GM12878 (cell line): Measurements from ENCODE around the gene CHD6. TPM values are rescaled to one million over a fixed set of nuclear protein-coding genes. Genes with fewer than 3 reads are reported as not detected.

ENCODE experiments used
- ATAC-seq: fragments of 200-7000 bp; cut with Tn5 transposase; 3 replicates; pipeline ENCODE4 v1.9.1; 2020; ENCODE audit warnings: mild to moderate bottlenecking, moderate library complexity
- BruUV-seq: library from RNA; stranded (reverse); fragments of 400-500 nt; replicated peaks from 2 replicates; lab custom pipeline; 2021; lab: Mats Ljungman, UMichigan
- CTCF ChIA-PET: fragments of 300-600 bp; sonication (Branson Sonifier 250); formaldehyde crosslinking; extraction: SDS; loops from one replicate; lab custom pipeline; 2021; ENCODE audit warnings: inconsistent platforms; lab: Yijun Ruan, JAX
- POLR2A ChIA-PET: fragments of 350-600 bp; formaldehyde crosslinking; extraction: SDS; loops from one replicate; lab custom pipeline; 2021; ENCODE audit warnings: inconsistent platforms; lab: Charles Lee
- RAD21 ChIA-PET: fragments of 300-600 bp; sonication (Branson Sonifier 250); formaldehyde crosslinking; loops from one replicate; lab custom pipeline; 2023; ENCODE audit warnings: antibody characterized with exemption; ENCODE audit not compliant: unreplicated experiment; lab: Charles Lee
- SMC1A ChIA-PET: fragments of 300-600 bp; sonication (Branson Sonifier 250); formaldehyde crosslinking; loops from one replicate; lab custom pipeline; 2023; ENCODE audit not compliant: unreplicated experiment, uncharacterized antibody; lab: Charles Lee
- DNase-seq: peaks from one replicate; pipeline ENCODE4 v3.0.0-alpha.2; 2011; ENCODE audit warnings: low read depth, low spot score
- FAIRE-seq: peaks from 3 replicates; lab custom pipeline; 2011; peaks lifted over from hg19 to GRCh38; lab: Jason Lieb, UNC
- H2AFZ ChIP-seq: 2 replicates; pipeline ENCODE4 v1.6.0; 2011; ENCODE audit warnings: low read depth, low read length, control low read depth; ENCODE audit not compliant: control insufficient read depth
- H3K27ac ChIP-seq: 2 replicates; pipeline ENCODE4 v1.5.1; 2011; ENCODE audit warnings: control low read depth; ENCODE audit not compliant: control insufficient read depth, insufficient read depth
- H3K27me3 ChIP-seq, 2 experiments: replicated peaks in 1 of 2; 2 replicates each; pipeline versions ENCODE4 v1.6.0 to v1.6.1; 2011; ENCODE audit warnings: low read length in 1 of 2; ENCODE audit not compliant: control insufficient read depth in 2 of 2, insufficient read depth in 2 of 2
- H3K36me3 ChIP-seq, 2 experiments: 2 replicates each; pipeline ENCODE4 v1.5.1; 2011; ENCODE audit warnings: low read length in 1 of 2; ENCODE audit not compliant: control insufficient read depth in 2 of 2, insufficient read depth in 2 of 2
- H3K4me1 ChIP-seq: 2 replicates; pipeline ENCODE4 v1.6.1; 2011; ENCODE audit warnings: mild to moderate bottlenecking, low read length, moderate library complexity, mixed read lengths; ENCODE audit not compliant: control insufficient read depth, insufficient read depth
- H3K4me2 ChIP-seq: 2 replicates; pipeline ENCODE4 v1.6.0; 2011; ENCODE audit warnings: control low read depth; ENCODE audit not compliant: control insufficient read depth, insufficient read depth
- H3K4me3 ChIP-seq: fragments of 200-600 bp; sonication (generic); 2 replicates; pipeline ENCODE4 v1.5.1; 2016
- H3K79me2 ChIP-seq: 2 replicates; pipeline ENCODE4 v1.6.0; 2011; ENCODE audit warnings: low read length; ENCODE audit not compliant: control insufficient read depth, insufficient read depth
- H3K9ac ChIP-seq: 2 replicates; pipeline ENCODE4 v1.8.0; 2011; ENCODE audit warnings: low read length, control low read depth, mixed read lengths; ENCODE audit not compliant: control insufficient read depth, insufficient read depth
- H3K9me3 ChIP-seq: replicated peaks from 3 replicates; pipeline ENCODE4 v1.5.1; 2011; ENCODE audit warnings: mild to moderate bottlenecking, low read length; ENCODE audit not compliant: control insufficient read depth, insufficient read depth
- H4K20me1 ChIP-seq: 2 replicates; pipeline ENCODE4 v1.6.0; 2011; ENCODE audit not compliant: control insufficient read depth, insufficient read depth
- ASH2L ChIP-seq: fragments of 300-600, 200-600 bp; sonication (generic); IDR thresholded peaks from 2 replicates; pipeline ENCODE4 v1.6.1; 2017; ENCODE audit warnings: low read depth, mild to moderate bottlenecking, borderline replicate concordance
- BACH1 ChIP-seq: fragments of 450-650 bp; IDR thresholded peaks from 2 replicates; pipeline ENCODE4 v1.6.1; 2017; ENCODE audit warnings: mild to moderate bottlenecking, borderline replicate concordance
- FOXK2 ChIP-seq: fragments of 450-650 bp; IDR thresholded peaks from 2 replicates; pipeline ENCODE4 v1.6.1; 2017; ENCODE audit warnings: mild to moderate bottlenecking, moderate library complexity
- IKZF1 ChIP-seq: fragments of 450-650 bp; conservative IDR thresholded peaks from 2 replicates; pipeline ENCODE4 v1.6.1; 2017; ENCODE audit warnings: antibody characterized with exemption, mild to moderate bottlenecking
- SMAD5 ChIP-seq: IDR thresholded peaks from 2 replicates; pipeline ENCODE4 v1.6.1; 2016; ENCODE audit warnings: antibody characterized with exemption, low read depth
- SREBF2 ChIP-seq: IDR thresholded peaks from 2 replicates; pipeline ENCODE4 v1.6.1; 2012; ENCODE audit warnings: mild to moderate bottlenecking, low read length
- TARDBP ChIP-seq: IDR thresholded peaks from 2 replicates; pipeline ENCODE4 v1.6.1; 2016; ENCODE audit warnings: borderline replicate concordance
- WGBS: methylation state at CpG from one replicate; pipeline ENCODE4 v1.1.6; 2016; ENCODE audit warnings: low lambda C conversion rate; ENCODE audit not compliant: insufficient replicate concordance, insufficient coverage; ENCODE audit errors: missing lambda C conversion rate; 5-methylcytosine and 5-hydroxymethylcytosine counted together
- in situ Hi-C: fragments of 300-500 bp; cut with MboI; formaldehyde crosslinking; loops from 9 replicates; pipeline ENCODE4 v1.14.3; 2018; ENCODE audit warnings: mixed read lengths
- intact Hi-C: fragments of 100-400 bp; cut with micrococcal nuclease; formaldehyde crosslinking; loops from one replicate; pipeline ENCODE4 v1.14.2; 2022; ENCODE audit not compliant: unreplicated experiment
- polyA plus RNA-seq, 11 experiments: library from polyadenylated mRNA; depleted of rRNA in 4 of 11; unstranded in 6 of 11; stranded (reverse) in 5 of 11; fragments of >200 nt; fragmentation: Nextera tagmentation in 4 of 11; fragmentation: Illumina TruSeq in 1 of 11; extraction: Ambion mirVana in 4 of 11; extraction: Trizol in 1 of 11; gene quantifications; 1 replicate in 1 of 11; 2 replicates in 10 of 11; pipeline versions ENCODE4 v1.2.1 to v1.2.3, GENCODE V29; 2011 to 2016; ENCODE audit warnings: inconsistent platforms in 2 of 11, missing spikeins in 2 of 11, low read depth in 1 of 11
- total RNA-seq, 4 experiments: library from RNA; depleted of rRNA in 3 of 4; stranded (reverse); fragments of >200 nt in 3 of 4; fragmentation: Illumina TruSeq in 1 of 4; extraction: Trizol in 1 of 4; gene quantifications; 2 replicates each; pipeline versions ENCODE4 v1.2.1 to v1.2.3, GENCODE V29; 2013 to 2021
- TF ChIP-seq, protein P1 (sequence below): IDR thresholded peaks from 2 replicates; pipeline ENCODE4 v1.6.1; 2011; ENCODE audit warnings: low read depth, low read length, improper control_type of control experiment, borderline replicate concordance
- TF ChIP-seq, protein P2 (sequence below): fragments of 450-650 bp; IDR thresholded peaks from 2 replicates; pipeline ENCODE4 v1.6.1; 2016; ENCODE audit warnings: mild to moderate bottlenecking
- TF ChIP-seq, protein P3 (sequence below): fragments of 450-650 bp; IDR thresholded peaks from 2 replicates; pipeline ENCODE4 v1.6.1; 2018; ENCODE audit warnings: mild to moderate bottlenecking, low read depth, moderate library complexity; ENCODE audit not compliant: partially characterized antibody
- TF ChIP-seq, protein P4 (sequence below): fragments of 450-650 bp; conservative IDR thresholded peaks from 2 replicates; pipeline ENCODE4 v1.6.1; 2017; ENCODE audit warnings: mild to moderate bottlenecking, moderate library complexity

CHD6 gene
- total and polyA plus RNA-seq, 10 of the 15 experiments (the other 5 are each of a cell fraction or from before 2014, with no cell fraction given) = 4.3 to 25.5 (median 17.1) TPM

DNA sequence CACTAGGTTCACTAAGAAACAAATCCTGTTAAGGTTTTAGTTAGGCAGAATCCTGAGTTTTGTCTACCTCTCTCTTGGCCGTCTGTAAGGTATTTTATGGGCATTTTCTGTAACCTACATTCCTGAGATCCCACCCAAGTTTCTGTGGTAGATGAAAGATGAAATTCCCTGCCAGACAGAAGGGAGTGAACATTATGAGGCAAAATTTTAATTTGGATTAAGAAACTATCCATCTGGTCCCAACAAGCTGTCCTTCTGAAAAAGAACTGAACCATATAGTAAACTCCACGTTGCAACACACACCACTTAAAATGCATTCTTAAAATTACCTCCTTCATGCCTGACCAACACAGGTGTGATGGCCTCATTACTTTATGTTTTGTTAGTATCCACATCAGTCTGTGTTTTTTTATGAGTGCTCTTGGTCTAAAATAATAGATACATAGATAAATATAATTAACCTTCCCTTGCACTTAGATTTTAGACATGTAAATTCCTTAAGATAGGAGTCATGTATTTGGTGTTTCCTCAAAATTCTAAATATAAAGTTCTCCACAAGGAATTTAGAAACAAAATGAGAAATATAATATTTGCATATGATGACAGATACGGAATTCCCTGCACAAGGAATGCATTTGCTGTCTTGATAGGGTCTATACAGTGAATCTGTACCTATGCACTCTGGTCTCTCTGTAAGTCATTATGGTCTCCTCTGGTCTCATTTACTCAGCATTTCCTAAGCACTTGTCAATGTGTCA lies 86.5 kb downstream of the CHD6 start:
- no peak overlapping the region for H3K4me3 ChIP-seq
- TF ChIP-seq, protein P1, sequence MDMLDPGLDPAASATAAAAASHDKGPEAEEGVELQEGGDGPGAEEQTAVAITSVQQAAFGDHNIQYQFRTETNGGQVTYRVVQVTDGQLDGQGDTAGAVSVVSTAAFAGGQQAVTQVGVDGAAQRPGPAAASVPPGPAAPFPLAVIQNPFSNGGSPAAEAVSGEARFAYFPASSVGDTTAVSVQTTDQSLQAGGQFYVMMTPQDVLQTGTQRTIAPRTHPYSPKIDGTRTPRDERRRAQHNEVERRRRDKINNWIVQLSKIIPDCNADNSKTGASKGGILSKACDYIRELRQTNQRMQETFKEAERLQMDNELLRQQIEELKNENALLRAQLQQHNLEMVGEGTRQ = no peak
- TF ChIP-seq, protein P2, sequence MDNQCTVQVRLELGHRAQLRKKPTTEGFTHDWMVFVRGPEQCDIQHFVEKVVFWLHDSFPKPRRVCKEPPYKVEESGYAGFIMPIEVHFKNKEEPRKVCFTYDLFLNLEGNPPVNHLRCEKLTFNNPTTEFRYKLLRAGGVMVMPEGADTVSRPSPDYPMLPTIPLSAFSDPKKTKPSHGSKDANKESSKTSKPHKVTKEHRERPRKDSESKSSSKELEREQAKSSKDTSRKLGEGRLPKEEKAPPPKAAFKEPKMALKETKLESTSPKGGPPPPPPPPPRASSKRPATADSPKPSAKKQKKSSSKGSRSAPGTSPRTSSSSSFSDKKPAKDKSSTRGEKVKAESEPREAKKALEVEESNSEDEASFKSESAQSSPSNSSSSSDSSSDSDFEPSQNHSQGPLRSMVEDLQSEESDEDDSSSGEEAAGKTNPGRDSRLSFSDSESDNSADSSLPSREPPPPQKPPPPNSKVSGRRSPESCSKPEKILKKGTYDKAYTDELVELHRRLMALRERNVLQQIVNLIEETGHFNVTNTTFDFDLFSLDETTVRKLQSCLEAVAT = no peak
- no peak for TF ChIP-seq TARDBP
- no peak for TF ChIP-seq BACH1
- no peak for TF ChIP-seq SMAD5
- TF ChIP-seq FOXK2 = no peak
- TF ChIP-seq, protein P3, sequence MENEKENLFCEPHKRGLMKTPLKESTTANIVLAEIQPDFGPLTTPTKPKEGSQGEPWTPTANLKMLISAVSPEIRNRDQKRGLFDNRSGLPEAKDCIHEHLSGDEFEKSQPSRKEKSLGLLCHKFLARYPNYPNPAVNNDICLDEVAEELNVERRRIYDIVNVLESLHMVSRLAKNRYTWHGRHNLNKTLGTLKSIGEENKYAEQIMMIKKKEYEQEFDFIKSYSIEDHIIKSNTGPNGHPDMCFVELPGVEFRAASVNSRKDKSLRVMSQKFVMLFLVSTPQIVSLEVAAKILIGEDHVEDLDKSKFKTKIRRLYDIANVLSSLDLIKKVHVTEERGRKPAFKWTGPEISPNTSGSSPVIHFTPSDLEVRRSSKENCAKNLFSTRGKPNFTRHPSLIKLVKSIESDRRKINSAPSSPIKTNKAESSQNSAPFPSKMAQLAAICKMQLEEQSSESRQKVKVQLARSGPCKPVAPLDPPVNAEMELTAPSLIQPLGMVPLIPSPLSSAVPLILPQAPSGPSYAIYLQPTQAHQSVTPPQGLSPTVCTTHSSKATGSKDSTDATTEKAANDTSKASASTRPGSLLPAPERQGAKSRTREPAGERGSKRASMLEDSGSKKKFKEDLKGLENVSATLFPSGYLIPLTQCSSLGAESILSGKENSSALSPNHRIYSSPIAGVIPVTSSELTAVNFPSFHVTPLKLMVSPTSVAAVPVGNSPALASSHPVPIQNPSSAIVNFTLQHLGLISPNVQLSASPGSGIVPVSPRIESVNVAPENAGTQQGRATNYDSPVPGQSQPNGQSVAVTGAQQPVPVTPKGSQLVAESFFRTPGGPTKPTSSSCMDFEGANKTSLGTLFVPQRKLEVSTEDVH = no peak
- TF ChIP-seq, protein P4, sequence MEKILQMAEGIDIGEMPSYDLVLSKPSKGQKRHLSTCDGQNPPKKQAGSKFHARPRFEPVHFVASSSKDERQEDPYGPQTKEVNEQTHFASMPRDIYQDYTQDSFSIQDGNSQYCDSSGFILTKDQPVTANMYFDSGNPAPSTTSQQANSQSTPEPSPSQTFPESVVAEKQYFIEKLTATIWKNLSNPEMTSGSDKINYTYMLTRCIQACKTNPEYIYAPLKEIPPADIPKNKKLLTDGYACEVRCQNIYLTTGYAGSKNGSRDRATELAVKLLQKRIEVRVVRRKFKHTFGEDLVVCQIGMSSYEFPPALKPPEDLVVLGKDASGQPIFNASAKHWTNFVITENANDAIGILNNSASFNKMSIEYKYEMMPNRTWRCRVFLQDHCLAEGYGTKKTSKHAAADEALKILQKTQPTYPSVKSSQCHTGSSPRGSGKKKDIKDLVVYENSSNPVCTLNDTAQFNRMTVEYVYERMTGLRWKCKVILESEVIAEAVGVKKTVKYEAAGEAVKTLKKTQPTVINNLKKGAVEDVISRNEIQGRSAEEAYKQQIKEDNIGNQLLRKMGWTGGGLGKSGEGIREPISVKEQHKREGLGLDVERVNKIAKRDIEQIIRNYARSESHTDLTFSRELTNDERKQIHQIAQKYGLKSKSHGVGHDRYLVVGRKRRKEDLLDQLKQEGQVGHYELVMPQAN = no peak
- TF ChIP-seq IKZF1 = no peak
- TF ChIP-seq SREBF2 = no peak
- no peak for TF ChIP-seq ASH2L
- ChIA-PET CTCF (no interaction called here), POLR2A (no interaction called here), SMC1A (no interaction called here), RAD21 (no interaction called here)
- ATAC-seq (no peak), FAIRE-seq (no peak), DNase-seq (no peak)
- H3K27ac ChIP-seq = no peak overlapping the region
- BruUV-seq = no TSS peak
- H2AFZ ChIP-seq = no peak overlapping the region
- peaks cover 4 to 24% of the 10 kb centered on the region in 2 experiments; a peak in 3 of 4 replicates for H3K36me3 ChIP-seq
- in situ Hi-C loops = no loop called here
- no peaks in the 10 kb centered on the region for H3K9me3 ChIP-seq
- H3K4me2 ChIP-seq = no peak overlapping the region
- no peaks in the 10 kb centered on the region for H3K27me3 ChIP-seq
- intact Hi-C loops = no loop called here
- no peaks in the 10 kb centered on the region; the same call in 1 of the 2 replicates for H3K79me2 ChIP-seq
- H3K9ac ChIP-seq = no peak overlapping the region
- H4K20me1 ChIP-seq = no peaks in the 10 kb centered on the region
- no peaks in the 10 kb centered on the region for H3K4me1 ChIP-seq
- 98% methylated on average over 3 of the region's 3 CpGs for WGBS
